ENCODE data around the gene SDHAF2.

DNA sequence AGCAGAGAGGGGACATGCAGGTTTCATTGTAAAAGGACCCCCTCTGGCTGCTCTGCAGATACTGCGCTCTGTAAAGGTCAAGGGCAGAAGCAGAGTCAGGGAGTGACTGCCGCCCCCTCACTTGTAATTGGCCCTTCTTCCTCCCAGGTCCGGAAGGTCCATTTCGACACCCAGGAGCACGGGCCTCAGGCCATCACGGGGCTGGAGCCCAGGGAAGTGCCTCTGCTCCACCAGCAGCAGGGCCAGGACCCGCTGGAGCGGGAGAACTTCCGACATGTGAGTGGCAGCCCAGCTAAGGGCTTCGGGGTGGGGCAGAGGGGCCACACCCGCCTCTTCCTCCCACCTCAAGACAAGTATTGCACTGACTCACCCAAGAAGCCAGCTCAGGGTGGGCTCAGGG, 54.6 kb downstream of the SDHAF2 start:
- TF ChIP-seq, protein P1, sequence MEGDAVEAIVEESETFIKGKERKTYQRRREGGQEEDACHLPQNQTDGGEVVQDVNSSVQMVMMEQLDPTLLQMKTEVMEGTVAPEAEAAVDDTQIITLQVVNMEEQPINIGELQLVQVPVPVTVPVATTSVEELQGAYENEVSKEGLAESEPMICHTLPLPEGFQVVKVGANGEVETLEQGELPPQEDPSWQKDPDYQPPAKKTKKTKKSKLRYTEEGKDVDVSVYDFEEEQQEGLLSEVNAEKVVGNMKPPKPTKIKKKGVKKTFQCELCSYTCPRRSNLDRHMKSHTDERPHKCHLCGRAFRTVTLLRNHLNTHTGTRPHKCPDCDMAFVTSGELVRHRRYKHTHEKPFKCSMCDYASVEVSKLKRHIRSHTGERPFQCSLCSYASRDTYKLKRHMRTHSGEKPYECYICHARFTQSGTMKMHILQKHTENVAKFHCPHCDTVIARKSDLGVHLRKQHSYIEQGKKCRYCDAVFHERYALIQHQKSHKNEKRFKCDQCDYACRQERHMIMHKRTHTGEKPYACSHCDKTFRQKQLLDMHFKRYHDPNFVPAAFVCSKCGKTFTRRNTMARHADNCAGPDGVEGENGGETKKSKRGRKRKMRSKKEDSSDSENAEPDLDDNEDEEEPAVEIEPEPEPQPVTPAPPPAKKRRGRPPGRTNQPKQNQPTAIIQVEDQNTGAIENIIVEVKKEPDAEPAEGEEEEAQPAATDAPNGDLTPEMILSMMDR (IDR thresholded peaks at IDR 0.05; ENCODE audit: poor library complexity) = no peak
- no peak for TF ChIP-seq EZH2 (IDR thresholded peaks at IDR 0.05; ENCODE audit: borderline replicate concordance)
- no peak for TF ChIP-seq EZH2phosphoT487 (IDR thresholded peaks at IDR 0.05; ENCODE audit: low read depth, severe bottlenecking, unreplicated experiment)

Measured in hepatocyte (in vitro differentiated cells).